Astrocyte of the spinal cord (primary cell): ENCODE data around the gene DGUOK.

Source experiments
- DNase-seq: peaks from one replicate; pipeline ENCODE4 v3.0.0; 2011; ENCODE audit warnings: low read depth, low spot score
- H3K4me3 ChIP-seq: 2 replicates; pipeline ENCODE4 v1.5.1; 2011; ENCODE audit warnings: low read depth, mild to moderate bottlenecking, low read length, moderate library complexity
- CTCF ChIP-seq: IDR thresholded peaks from 2 replicates; pipeline ENCODE4 v1.5.1; 2012; ENCODE audit warnings: low read depth, mild to moderate bottlenecking, low read length, inconsistent platforms
- in situ Hi-C: cut with HindIII; loops from 2 replicates; pipeline ENCODE4 v1.10.0; 2017; ENCODE audit warnings: low sequenced_read_pairs

Gene DGUOK

GRCh38 chr2:73894877-73895276, 31.8 kb upstream of the DGUOK start:
- DNase-seq: no peak
- H3K4me3 ChIP-seq: no peak overlapping the region
- in situ Hi-C loops: no loop called here
- no peak for TF ChIP-seq CTCF

DNA sequence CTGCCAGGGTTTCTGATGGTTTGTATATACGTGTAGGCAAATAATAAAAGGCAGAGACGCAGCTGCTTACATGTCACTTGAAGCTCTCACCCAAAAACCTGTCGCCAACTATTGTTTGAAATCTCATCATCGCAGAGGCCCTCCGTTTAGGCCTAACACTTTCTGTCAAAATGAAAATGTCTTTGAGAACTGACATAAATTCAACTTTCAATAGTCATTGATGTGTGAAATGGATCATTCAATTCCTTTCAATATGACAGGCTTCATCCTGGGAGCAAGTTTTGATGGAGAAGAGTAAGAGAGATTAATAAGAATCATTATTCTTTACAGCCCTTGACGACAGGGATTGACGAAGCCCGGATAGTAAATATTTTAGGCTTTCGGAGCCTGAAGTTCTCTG, 31.2 kb upstream of the DGUOK start:
- H3K4me3 ChIP-seq: no peak overlapping the region
- in situ Hi-C loops: no loop called here
- TF ChIP-seq CTCF: no peak
- no peak for DNase-seq

DNA sequence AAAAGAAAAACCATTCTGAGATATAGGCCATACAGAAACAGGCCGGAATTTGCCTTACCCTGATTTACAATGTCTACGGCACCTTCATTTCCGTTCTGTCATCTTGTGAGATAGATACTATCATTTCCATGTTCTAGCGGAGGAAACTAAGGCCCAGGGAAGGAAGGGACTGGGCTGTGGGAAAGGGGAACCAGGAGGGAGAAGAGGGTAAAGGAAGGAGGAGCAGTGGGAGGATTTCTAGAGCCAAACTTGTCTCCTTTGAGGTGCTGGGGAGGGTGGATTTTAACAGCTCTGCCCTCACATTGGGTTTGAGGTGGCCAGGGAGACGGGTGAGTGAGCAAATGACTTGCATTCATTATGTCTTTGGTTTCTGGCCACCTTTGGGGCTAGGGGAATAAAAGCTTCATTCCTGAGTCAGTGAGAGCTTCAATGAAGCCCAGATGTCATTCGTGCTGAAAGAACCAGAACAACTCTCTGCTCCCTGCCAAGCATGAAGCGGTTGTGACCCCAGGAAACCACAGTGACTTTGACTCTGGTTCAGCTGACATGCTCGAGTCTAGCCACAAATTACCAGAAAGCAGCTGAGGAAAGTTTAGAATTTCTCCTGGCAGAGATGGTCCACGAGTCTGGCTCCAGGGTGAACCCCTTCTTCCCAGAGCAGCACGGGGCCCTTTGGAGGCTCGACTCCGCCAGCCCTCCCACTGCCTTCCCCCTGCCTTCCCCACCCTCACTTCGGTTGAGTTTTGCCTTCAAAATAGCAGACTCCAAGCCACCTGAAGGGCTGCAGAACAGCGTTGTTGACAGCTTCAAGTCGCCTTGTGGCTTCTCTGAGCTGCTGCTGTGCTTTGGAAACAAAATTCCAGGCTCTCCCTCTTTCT, 30.1 kb upstream of the DGUOK start:
- peak; percentile 95 for DNase-seq
- no peak overlapping the region for H3K4me3 ChIP-seq
- in situ Hi-C loops: no loop called here
- no peak for TF ChIP-seq CTCF

GRCh38 chr2:73897240-73897583, 29.5 kb upstream of the DGUOK start:
- no peak for DNase-seq
- no peak for TF ChIP-seq CTCF
- no peak overlapping the region for H3K4me3 ChIP-seq
- in situ Hi-C loops: no loop called here

- TF ChIP-seq CTCF: no peak
- in situ Hi-C loops: no loop called here
- DNase-seq: no peak
- H3K4me3 ChIP-seq: no peak overlapping the region
Measured at GRCh38 chr2:73897934-73898333, 28.7 kb upstream of the DGUOK start.

DNA sequence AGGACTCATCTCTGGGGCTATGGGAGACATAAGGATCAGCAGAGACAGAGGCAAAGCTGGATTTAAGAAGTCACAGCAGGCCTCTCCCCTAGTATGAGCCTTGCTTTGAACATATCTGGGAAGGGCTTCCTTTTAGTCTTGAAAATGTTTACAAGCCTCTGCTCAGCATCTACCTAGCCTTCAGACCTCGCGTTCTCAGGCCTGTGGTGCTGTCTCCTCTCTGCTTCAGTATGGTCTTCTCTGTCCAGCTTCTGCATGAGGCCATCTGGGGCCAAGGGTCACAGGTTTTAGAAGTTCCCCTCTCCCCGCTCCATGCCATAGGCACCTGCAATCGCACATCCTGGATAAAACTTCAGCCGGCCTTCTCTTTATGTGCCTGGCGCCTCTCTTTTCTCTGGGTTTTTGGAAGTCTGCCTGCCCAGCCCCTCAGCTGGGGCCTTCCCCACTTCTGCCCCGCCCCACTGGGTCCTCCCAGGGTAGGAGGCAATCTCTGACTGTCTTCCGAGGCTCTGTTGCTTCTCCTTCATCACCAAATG, 26.8 kb upstream of the DGUOK start:
- no peak for DNase-seq
- in situ Hi-C loops: no loop called here
- TF ChIP-seq CTCF: no peak
- no peak overlapping the region for H3K4me3 ChIP-seq
